ENCODE measurements around the gene LEFTY2.

Gene LEFTY2

GRCh38 chr1:225887030-225887314, 54.0 kb downstream of the LEFTY2 start:
- in situ Hi-C loops (cut with HindIII; ENCODE audit: low sequenced_read_pairs): no loop called here
- no peak for DNase-seq (ENCODE audit: low read depth, low spot score)
- H3K4me3 ChIP-seq (ENCODE audit: low read depth, low read length): no peak overlapping the region
- TF ChIP-seq, protein P1, sequence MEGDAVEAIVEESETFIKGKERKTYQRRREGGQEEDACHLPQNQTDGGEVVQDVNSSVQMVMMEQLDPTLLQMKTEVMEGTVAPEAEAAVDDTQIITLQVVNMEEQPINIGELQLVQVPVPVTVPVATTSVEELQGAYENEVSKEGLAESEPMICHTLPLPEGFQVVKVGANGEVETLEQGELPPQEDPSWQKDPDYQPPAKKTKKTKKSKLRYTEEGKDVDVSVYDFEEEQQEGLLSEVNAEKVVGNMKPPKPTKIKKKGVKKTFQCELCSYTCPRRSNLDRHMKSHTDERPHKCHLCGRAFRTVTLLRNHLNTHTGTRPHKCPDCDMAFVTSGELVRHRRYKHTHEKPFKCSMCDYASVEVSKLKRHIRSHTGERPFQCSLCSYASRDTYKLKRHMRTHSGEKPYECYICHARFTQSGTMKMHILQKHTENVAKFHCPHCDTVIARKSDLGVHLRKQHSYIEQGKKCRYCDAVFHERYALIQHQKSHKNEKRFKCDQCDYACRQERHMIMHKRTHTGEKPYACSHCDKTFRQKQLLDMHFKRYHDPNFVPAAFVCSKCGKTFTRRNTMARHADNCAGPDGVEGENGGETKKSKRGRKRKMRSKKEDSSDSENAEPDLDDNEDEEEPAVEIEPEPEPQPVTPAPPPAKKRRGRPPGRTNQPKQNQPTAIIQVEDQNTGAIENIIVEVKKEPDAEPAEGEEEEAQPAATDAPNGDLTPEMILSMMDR (IDR thresholded peaks at IDR 0.05; ENCODE audit: low read depth, low read length): no peak

Data from astrocyte of the spinal cord (primary cell).